Fibroblast of lung (primary cell): ENCODE results near the gene TMEM115. TPM values are rescaled to one million over a fixed set of nuclear protein-coding genes. Genes with fewer than 3 reads are reported as not detected.

Experiments
- DNase-seq, 2 donors: peaks; one replicate each; pipeline versions ENCODE4 v3.0.0 to v3.0.0-alpha.2; 2010; ENCODE audit warnings: low read depth in 2 of 2
- H2AFZ ChIP-seq: 2 replicates; pipeline ENCODE4 v1.5.1; 2012; ENCODE audit warnings: low read length, control low read depth, inconsistent platforms
- H3K27ac ChIP-seq: 2 replicates; pipeline ENCODE4 v1.5.1; 2011; ENCODE audit warnings: low read length, control low read depth; ENCODE audit not compliant: insufficient read depth
- H3K27me3 ChIP-seq: 2 replicates; pipeline ENCODE4 v1.5.1; 2011; ENCODE audit warnings: mild to moderate bottlenecking, low read length; ENCODE audit not compliant: control insufficient read depth, insufficient read depth
- H3K36me3 ChIP-seq: 2 replicates; pipeline ENCODE4 v1.5.1; 2011; ENCODE audit warnings: low read length; ENCODE audit not compliant: control insufficient read depth, insufficient read depth
- H3K4me1 ChIP-seq: 2 replicates; pipeline ENCODE4 v1.5.1; 2011; ENCODE audit warnings: low read length; ENCODE audit not compliant: control insufficient read depth, insufficient read depth; ENCODE audit errors: extremely low read depth
- H3K4me2 ChIP-seq: 2 replicates; pipeline ENCODE4 v1.5.1; 2011; ENCODE audit warnings: low read length, control low read depth; ENCODE audit not compliant: insufficient read depth; ENCODE audit errors: extremely low read depth
- H3K4me3 ChIP-seq, 4 experiments: fragments of 200-600 bp in 1 of 4; sonication (generic) in 1 of 4; replicated peaks in 1 of 4; 2 replicates each; pipeline ENCODE4 v1.5.1; 2011 to 2016; ENCODE audit warnings: low read length in 4 of 4, low read depth in 3 of 4, mild to moderate bottlenecking in 3 of 4, control low read depth in 2 of 4, inconsistent platforms in 1 of 4, mixed read lengths in 1 of 4; ENCODE audit not compliant: insufficient read depth in 1 of 4; ENCODE audit errors: control extremely low read depth in 1 of 4
- H3K79me2 ChIP-seq: 2 replicates; pipeline ENCODE4 v1.5.1; 2012; ENCODE audit warnings: mild to moderate bottlenecking, low read length, inconsistent platforms; ENCODE audit not compliant: control insufficient read depth, insufficient read depth
- H3K9ac ChIP-seq: 2 replicates; pipeline ENCODE4 v1.5.1; 2011; ENCODE audit warnings: mild to moderate bottlenecking, low read length, control low read depth; ENCODE audit not compliant: insufficient read depth
- H3K9me3 ChIP-seq: 2 replicates; pipeline ENCODE4 v1.5.1; 2012; ENCODE audit warnings: low read depth, low read length; ENCODE audit not compliant: control insufficient read depth, insufficient read depth
- H4K20me1 ChIP-seq: 2 replicates; pipeline ENCODE4 v1.5.1; 2011; ENCODE audit warnings: low read length; ENCODE audit not compliant: control insufficient read depth, insufficient read depth; ENCODE audit errors: extremely low read depth
- CTCF ChIP-seq, 2 donors: IDR thresholded peaks in 1 of 2; conservative IDR thresholded peaks in 1 of 2; 1 replicate in 1 of 2; 2 replicates in 1 of 2; pipeline ENCODE4 v1.5.1; 2011 to 2012; ENCODE audit warnings: low read length in 2 of 2, control low read depth in 1 of 2, inconsistent platforms in 1 of 2, low read depth in 1 of 2, mild to moderate bottlenecking in 1 of 2
- EZH2 ChIP-seq: IDR thresholded peaks from 2 replicates; pipeline ENCODE4 v1.5.1; 2012; ENCODE audit warnings: low read length, control low read depth, mild to moderate bottlenecking; ENCODE audit errors: missing control alignments
- polyA plus RNA-seq, 2 donors: library from polyadenylated mRNA; depleted of rRNA in 1 of 2; stranded (reverse) in 1 of 2; unstranded in 1 of 2; fragments of >200 nt; gene quantifications; 2 replicates each; pipeline ENCODE4 v1.2.1, GENCODE V29; 2011 to 2012; ENCODE audit warnings: missing spikeins in 1 of 2
- total RNA-seq: library from RNA; depleted of rRNA; stranded (reverse); fragments of >200 nt; gene quantifications from 2 replicates; pipeline ENCODE4 v1.2.1, GENCODE V29; 2014

The TMEM115 gene
- total and polyA plus RNA-seq, 2 donors (not counting 1 experiment from before 2014, with no cell fraction given): 28.2 to 44.8 TPM

GRCh38 chr3:50326182-50326541 lies 33.2 kb downstream of the TMEM115 start:
- Histone ChIP-seq H3K79me2 (peaks cover 18% of the 10 kb centered on the region), H3K27ac (no peak overlapping the region), H4K20me1 (no peaks in the 10 kb centered on the region), H3K9ac (no peak overlapping the region), H3K4me3 (no peak overlapping the region), H3K4me1 (peaks cover 7% of the 10 kb centered on the region), H3K36me3 (peaks cover 17% of the 10 kb centered on the region), H3K27me3 (no peaks in the 10 kb centered on the region), H3K4me2 (no peak overlapping the region), H3K9me3 (no peaks in the 10 kb centered on the region), H2AFZ (no peak overlapping the region)
- no peak for TF ChIP-seq EZH2
- TF ChIP-seq CTCF (conservative IDR thresholded peaks at IDR 0.05 in 1 of 2, IDR thresholded peaks at IDR 0.05 in 1 of 2; ENCODE audit: low read depth in 1 of 2, low read length in 2 of 2): no peak
- DNase-seq: no peak

GRCh38 chr3:50325497-50326181 lies 33.7 kb downstream of the TMEM115 start:
- H3K36me3 ChIP-seq: peaks cover 12% of the 10 kb centered on the region

GRCh38 chr3:50325113-50325480 lies 34.2 kb downstream of the TMEM115 start:
- no peak for DNase-seq
- no peaks in the 10 kb centered on the region for H3K9me3 ChIP-seq
- H3K4me3 ChIP-seq: no peak overlapping the region
- no peak overlapping the region for H3K27ac ChIP-seq
- no peak overlapping the region for H3K4me2 ChIP-seq
- no peak overlapping the region for H3K9ac ChIP-seq
- H3K27me3 ChIP-seq: no peaks in the 10 kb centered on the region
- TF ChIP-seq CTCF (conservative IDR thresholded peaks at IDR 0.05 in 1 of 2, IDR thresholded peaks at IDR 0.05 in 1 of 2; ENCODE audit: low read depth in 1 of 2, low read length in 2 of 2): no peak
- no peak for TF ChIP-seq EZH2
- H2AFZ ChIP-seq: no peak overlapping the region
- H4K20me1 ChIP-seq: no peaks in the 10 kb centered on the region
- peaks cover 18% of the 10 kb centered on the region for H3K79me2 ChIP-seq
- peaks cover 6% of the 10 kb centered on the region for H3K36me3 ChIP-seq
- H3K4me1 ChIP-seq: peaks cover 9% of the 10 kb centered on the region

More at GRCh38 chr3:50325497-50326181, 33.7 kb downstream of the TMEM115 start:
- Histone ChIP-seq H3K4me3 (no peak overlapping the region), H3K9ac (no peak overlapping the region), H3K79me2 (peaks cover 15% of the 10 kb centered on the region), H3K27me3 (no peaks in the 10 kb centered on the region), H3K4me2 (no peak overlapping the region), H3K9me3 (no peaks in the 10 kb centered on the region), H3K4me1 (peaks cover 7% of the 10 kb centered on the region), H3K27ac (no peak overlapping the region), H2AFZ (no peak overlapping the region), H4K20me1 (no peaks in the 10 kb centered on the region)
- DNase-seq: no peak
- no peak for TF ChIP-seq EZH2
- TF ChIP-seq CTCF (conservative IDR thresholded peaks at IDR 0.05 in 1 of 2, IDR thresholded peaks at IDR 0.05 in 1 of 2; ENCODE audit: low read depth in 1 of 2, low read length in 2 of 2): no peak
